Ovary (tissue), 9 donors: ENCODE results near the gene SLC43A2. TPM values are rescaled to one million over a fixed set of nuclear protein-coding genes. Genes with fewer than 3 reads are reported as not detected.

Source experiments
- DNase-seq, 5 donors: peaks; one replicate each; pipeline ENCODE4 v3.0.0-alpha.2; 2019 to 2020
- H3K27ac ChIP-seq, 2 donors: fragments of 200-600 bp; one replicate each; pipeline versions ENCODE4 v1.5.1 to v1.8.0; 2019 to 2022
- H3K27me3 ChIP-seq: fragments of 200-600 bp; one replicate; pipeline ENCODE4 v1.8.0; 2022
- H3K36me3 ChIP-seq: fragments of 200-600 bp; sonication (generic); one replicate; pipeline ENCODE4 v1.5.1; 2019
- H3K4me1 ChIP-seq: one replicate; pipeline ENCODE4 v1.8.1; 2013; ENCODE audit warnings: mild to moderate bottlenecking, moderate library complexity; ENCODE audit not compliant: insufficient read depth
- H3K4me3 ChIP-seq: fragments of 200-600 bp; sonication (generic); one replicate; pipeline ENCODE4 v1.5.1; 2017
- H3K9me3 ChIP-seq, 2 donors: fragments of 200-600 bp in 1 of 2; sonication (generic) in 1 of 2; one replicate each; pipeline versions ENCODE4 v1.5.1 to v1.8.1; 2013 to 2019; ENCODE audit warnings: mild to moderate bottlenecking in 1 of 2, moderate library complexity in 1 of 2
- CTCF ChIP-seq, 3 donors: fragments of 450-650 bp in 2 of 3; fragments of 200-600 bp in 1 of 3; IDR thresholded peaks; one replicate each; pipeline versions ENCODE4 v1.5.1 to v1.8.0; 2016 to 2022; ENCODE audit warnings: antibody characterized with exemption in 3 of 3, mild to moderate bottlenecking in 1 of 3
- EP300 ChIP-seq: sonication (generic); formaldehyde crosslinking; IDR thresholded peaks from one replicate; pipeline ENCODE4 v1.6.1; 2017; ENCODE audit warnings: antibody characterized with exemption
- POLR2A ChIP-seq: fragments of 450-650 bp; IDR thresholded peaks from one replicate; pipeline ENCODE4 v1.6.1; 2017; ENCODE audit warnings: antibody characterized with exemption, mild to moderate bottlenecking, moderate library complexity
- WGBS, 3 donors: extraction: QIAGEN DNeasy Blood & Tissue Kit in 1 of 3; methylation state at CpG; one replicate each; pipeline versions ENCODE4 v1.1.5 to v1.1.7; 2013 to 2017; 5-methylcytosine and 5-hydroxymethylcytosine counted together
- intact Hi-C, 4 donors: fragments of 100-400 bp; cut with DNase I; formaldehyde crosslinking; loops; one replicate each; pipeline versions ENCODE4 v1.11.0 to v1.15.1; 2022 to 2023
- polyA plus RNA-seq, 2 donors: library from polyadenylated mRNA; stranded (reverse); fragments of 200-250 nt in 1 of 2; fragments of 350-450 nt in 1 of 2; fragmentation: Illumina TruSeq in 1 of 2; extraction: RNeasy Lipid Tissue Mini Kit (QIAGEN cat#74804) in 1 of 2; gene quantifications; one replicate each; pipeline ENCODE4 v1.2.3, GENCODE V29; 2013 to 2014
- total RNA-seq, 7 donors: library from RNA; depleted of rRNA in 2 of 7; stranded (reverse); fragments of >200 nt in 2 of 7; fragmentation: NEBNext Ultra II Directional in 3 of 7; extraction: Animal tissue kit (Norgen Biotek cat#: 25700) in 3 of 7; gene quantifications; one replicate each; pipeline versions ENCODE4 v1.1.0 to v1.2.4, GENCODE V29; 2016 to 2023
- donor health status: DM: no; HTN: no; CAD: no; lungs with moderate emphysema.
- donor health status: DM: no; HTN: no; CAD: no.
- donor health status: Bipolar disorder and iron deficiency.
- donor health status: DM: yes; HTN: yes; CAD: no.
- donor health status: DM: no; HTN: no; CAD: no.
- donor health status: DM: yes; HTN: yes; CAD: no.

The SLC43A2 gene
- total and polyA plus RNA-seq, 9 donors = 3.5 to 24.6 (median 7.1) TPM

DNA sequence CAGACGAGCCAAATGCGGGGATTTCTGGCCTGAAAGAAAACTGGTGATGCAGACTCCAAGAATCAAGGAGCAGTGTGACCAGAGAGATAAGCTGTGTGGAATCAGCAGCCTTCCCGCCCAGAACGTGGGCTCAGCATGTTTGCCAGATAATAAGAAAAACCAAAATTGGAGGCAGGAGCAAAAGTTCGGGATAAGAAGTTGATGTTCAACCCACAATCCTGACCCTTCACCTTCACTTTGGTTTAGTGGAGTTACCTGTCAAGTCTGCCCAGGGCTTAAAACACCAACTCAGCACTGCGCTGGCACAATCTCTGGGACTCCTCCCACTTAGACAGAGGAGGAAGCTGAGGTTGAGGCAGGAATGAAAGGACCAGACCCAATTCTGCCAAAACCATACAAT, 3.1 kb downstream of the SLC43A2 start:
- no peak for DNase-seq
- H3K36me3 ChIP-seq = no peaks in the 10 kb centered on the region
- H3K9me3 ChIP-seq = no peaks in the 10 kb centered on the region
- intact Hi-C loops = no loop called here
- peaks cover 3% of the 10 kb centered on the region for H3K4me1 ChIP-seq
- 61 to 64% (median 62%) methylated on average over 6 of the region's 6 CpGs for WGBS, 3 donors
- no peak overlapping the region for H3K27ac ChIP-seq
- no peak overlapping the region for H3K4me3 ChIP-seq
- H3K27me3 ChIP-seq = no peaks in the 10 kb centered on the region
- TF ChIP-seq EP300 (no peak), POLR2A (no peak), CTCF (IDR thresholded peaks at IDR 0.05) (no peak)

DNA sequence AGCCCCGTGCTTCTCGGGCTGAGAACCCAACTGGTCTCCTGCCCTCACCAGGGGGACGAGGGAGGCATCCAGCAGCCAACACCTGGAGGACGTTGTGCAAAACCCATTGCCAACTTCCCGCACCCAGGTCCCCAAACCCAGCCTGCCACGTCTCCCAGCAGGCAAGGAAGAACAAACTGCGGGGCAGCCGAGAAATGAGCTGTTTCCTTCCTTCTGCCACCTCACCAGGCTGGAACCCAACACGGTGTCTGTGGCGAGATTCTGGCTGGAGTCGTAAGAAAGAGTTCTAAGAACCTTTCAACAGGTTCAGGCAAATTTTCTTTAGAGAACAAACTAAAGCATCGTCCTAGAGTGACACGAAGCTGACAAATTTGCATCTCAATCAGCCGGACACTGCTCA, 3.6 kb downstream of the SLC43A2 start:
- DNase-seq = no peak
- Histone ChIP-seq H3K27me3 (no peaks in the 10 kb centered on the region), H3K4me1 (peaks cover 3% of the 10 kb centered on the region), H3K4me3 (no peak overlapping the region), H3K27ac (no peak overlapping the region), H3K9me3 (no peaks in the 10 kb centered on the region), H3K36me3 (no peaks in the 10 kb centered on the region)
- intact Hi-C loops = no loop called here
- TF ChIP-seq POLR2A (no peak), CTCF (IDR thresholded peaks at IDR 0.05) (no peak), EP300 (no peak)
- WGBS, 3 donors = 91 to 92% (median 92%) methylated on average over 14 of the region's 14 CpGs

- no peak for DNase-seq
- 85 to 88% (median 88%) methylated on average over 12 of the region's 12 CpGs for WGBS, 3 donors
- Histone ChIP-seq H3K4me3 (no peak overlapping the region), H3K27me3 (no peaks in the 10 kb centered on the region), H3K9me3 (no peaks in the 10 kb centered on the region), H3K4me1 (peaks cover 2% of the 10 kb centered on the region), H3K27ac (no peak overlapping the region), H3K36me3 (no peaks in the 10 kb centered on the region)
- intact Hi-C loops = no loop called here
- TF ChIP-seq CTCF (IDR thresholded peaks at IDR 0.05) (no peak), POLR2A (no peak), EP300 (no peak)
These were observed 4.0 kb downstream of the SLC43A2 start for GRCh38 chr17:1624650-1625049.

DNA sequence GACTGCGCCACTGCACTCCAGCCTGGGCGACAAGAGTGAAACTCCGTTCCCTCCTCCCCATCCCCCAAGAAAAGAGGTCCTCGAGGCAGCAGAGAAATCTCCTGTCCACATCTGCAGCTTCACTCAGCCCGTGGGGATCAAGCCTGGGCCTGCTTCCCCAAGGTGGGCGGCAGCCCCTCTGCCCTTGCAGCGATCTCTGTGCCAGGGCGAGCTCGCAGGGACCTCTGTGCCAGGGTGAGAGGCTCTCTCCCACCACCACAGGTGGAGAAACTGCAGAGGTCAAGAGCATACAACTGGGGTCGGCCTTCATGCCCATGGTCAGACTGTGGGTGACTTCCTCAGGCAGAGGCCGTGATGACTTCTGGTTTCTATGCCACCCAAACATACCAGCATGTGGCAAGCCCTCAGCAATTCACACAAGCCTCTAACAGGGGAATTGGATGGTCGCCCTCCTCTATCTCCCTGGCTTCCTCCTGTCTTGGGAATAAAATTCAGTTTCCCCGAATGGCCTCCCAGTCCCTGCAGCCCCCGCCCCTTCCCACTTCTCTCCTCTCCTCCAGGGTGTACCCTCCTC, 5.5 kb downstream of the SLC43A2 start:
- no peak overlapping the region for H3K27ac ChIP-seq
- no peaks in the 10 kb centered on the region for H3K36me3 ChIP-seq
- intact Hi-C loops = no loop called here
- DNase-seq = no peak
- H3K4me3 ChIP-seq = no peak overlapping the region
- WGBS, 3 donors = 93 to 96% (median 93%) methylated on average over 14 of the region's 14 CpGs
- no peaks in the 10 kb centered on the region for H3K27me3 ChIP-seq
- TF ChIP-seq EP300 = no peak
- H3K9me3 ChIP-seq = no peaks in the 10 kb centered on the region
- no peaks in the 10 kb centered on the region for H3K4me1 ChIP-seq

DNA sequence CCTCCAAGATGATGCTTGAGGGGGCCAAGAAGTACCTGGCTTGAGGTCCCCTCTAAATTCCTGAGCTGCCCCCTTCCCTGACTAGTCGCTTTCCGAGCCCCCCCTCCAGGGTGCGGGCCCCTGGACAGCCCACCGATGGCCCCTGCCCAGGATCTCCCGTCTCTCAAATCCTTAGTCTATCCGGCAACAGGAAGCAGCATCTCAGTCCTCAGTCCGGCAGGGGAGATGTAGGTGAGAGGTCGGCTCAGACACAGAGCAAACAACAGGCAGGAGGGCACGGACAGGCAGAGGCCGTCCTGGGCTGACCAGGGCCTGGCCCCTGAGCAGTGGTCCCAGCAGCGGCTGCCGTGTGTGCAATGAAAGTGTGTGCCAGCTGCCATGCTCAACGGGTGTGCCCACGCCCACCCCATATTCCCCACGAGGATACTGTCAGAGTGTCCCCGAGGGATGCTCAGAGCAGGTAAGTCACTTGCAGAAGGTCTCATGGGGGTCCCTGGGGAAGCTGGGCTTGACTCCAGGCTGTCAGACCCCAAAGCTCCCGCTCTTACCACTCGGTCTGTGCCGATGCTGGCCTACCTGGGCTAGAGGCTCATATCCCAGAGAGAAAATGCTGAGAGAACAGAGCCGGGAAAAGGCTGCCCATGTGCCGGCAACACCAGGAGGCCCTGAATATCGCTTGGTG, 7.2 kb downstream of the SLC43A2 start:
- H3K4me3 ChIP-seq = no peak overlapping the region
- 77 to 83% (median 80%) methylated on average over 22 of the region's 22 CpGs for WGBS, 3 donors
- H3K36me3 ChIP-seq = no peaks in the 10 kb centered on the region
- no peak overlapping the region for H3K27ac ChIP-seq
- no peak for DNase-seq
- TF ChIP-seq CTCF (IDR thresholded peaks at IDR 0.05) = no peak
- no peak for TF ChIP-seq POLR2A
- no peak for TF ChIP-seq EP300
- no peaks in the 10 kb centered on the region for H3K9me3 ChIP-seq
- no peaks in the 10 kb centered on the region for H3K27me3 ChIP-seq
- intact Hi-C loops = loop anchor here in 1 of 4 donors (2.0 kb wide), 1 partner anchor 41 kb away; no protein-coding TSS in a partner anchor
- H3K4me1 ChIP-seq = peaks cover 1% of the 10 kb centered on the region
